SK-N-SH treated with all-trans-retinoic acid at 6 μM for 48 hours (cell line): ENCODE data around the gene CCAR1.

Experiments used
- ATAC-seq: fragments of 200-7000 bp; cut with Tn5 transposase; 3 replicates; pipeline ENCODE4 v1.9.1; 2020; ENCODE audit warnings: mild to moderate bottlenecking, moderate library complexity
- ARNTL ChIP-seq: fragments of 450-650 bp; formaldehyde crosslinking; IDR thresholded peaks from 2 replicates; pipeline ENCODE4 v1.5.0; 2020; ENCODE audit warnings: low read depth, mild to moderate bottlenecking, moderate library complexity, borderline replicate concordance
- BACH2 ChIP-seq: fragments of 250-450 bp; sonication (Bioruptor Pico); IDR thresholded peaks from 2 replicates; pipeline ENCODE4 v1.9.0; 2021; ENCODE audit warnings: mild to moderate bottlenecking, borderline replicate concordance
- CREB5 ChIP-seq: fragments of 250-450 bp; sonication (Bioruptor Pico); IDR thresholded peaks from 2 replicates; pipeline ENCODE4 v1.5.1; 2020; ENCODE audit warnings: low read depth, mild to moderate bottlenecking, moderate library complexity
- CSDC2 ChIP-seq: fragments of 250-450 bp; sonication (Bioruptor Pico); IDR thresholded peaks from 2 replicates; pipeline ENCODE4 v1.5.0; 2020; ENCODE audit warnings: mild to moderate bottlenecking, moderate library complexity
- CSRNP3 ChIP-seq: fragments of 250-450 bp; sonication (Bioruptor Pico); IDR thresholded peaks from 2 replicates; pipeline ENCODE4 v1.5.1; 2021; ENCODE audit warnings: mild to moderate bottlenecking, moderate library complexity
- GLIS3 ChIP-seq: fragments of 250-450 bp; sonication (Bioruptor Pico); IDR thresholded peaks from 2 replicates; pipeline ENCODE4 v1.5.0; 2020; ENCODE audit warnings: mild to moderate bottlenecking, moderate library complexity
- ISL1 ChIP-seq: fragments of 250-450 bp; sonication (Bioruptor Pico); IDR thresholded peaks from 2 replicates; pipeline ENCODE4 v2.1.2; 2022; ENCODE audit warnings: mild to moderate bottlenecking, moderate library complexity
- OSR1 ChIP-seq: fragments of 250-450 bp; sonication (Bioruptor Pico); IDR thresholded peaks from 2 replicates; pipeline ENCODE4 v1.8.0; 2022; ENCODE audit warnings: moderate library complexity, mild to moderate bottlenecking, inconsistent platforms
- RARB ChIP-seq: fragments of 250-450 bp; sonication (Bioruptor Pico); IDR thresholded peaks from 2 replicates; pipeline ENCODE4 v1.8.0; 2021; ENCODE audit warnings: mild to moderate bottlenecking, moderate library complexity
- SNAI2 ChIP-seq: fragments of 250-450 bp; sonication (Bioruptor Pico); IDR thresholded peaks from 2 replicates; pipeline ENCODE4 v1.5.0; 2020; ENCODE audit warnings: mild to moderate bottlenecking, moderate library complexity
- TOX ChIP-seq: fragments of 250-450 bp; sonication (Bioruptor Pico); IDR thresholded peaks from 2 replicates; pipeline ENCODE4 v1.8.0; 2021; ENCODE audit warnings: mild to moderate bottlenecking, moderate library complexity, borderline replicate concordance
- ZC3H10 ChIP-seq: fragments of 250-450 bp; sonication (Bioruptor Pico); IDR thresholded peaks from 2 replicates; pipeline ENCODE4 v1.5.1; 2021; ENCODE audit warnings: mild to moderate bottlenecking, moderate library complexity
- ZFP3 ChIP-seq: fragments of 250-450 bp; sonication (Bioruptor Pico); IDR thresholded peaks from 2 replicates; pipeline ENCODE4 v1.5.0; 2020; ENCODE audit warnings: mild to moderate bottlenecking, moderate library complexity
- ZFP30 ChIP-seq: fragments of 450-650 bp; formaldehyde crosslinking; IDR thresholded peaks from 2 replicates; pipeline ENCODE4 v1.5.0; 2022; ENCODE audit warnings: mild to moderate bottlenecking, moderate library complexity
- ZNF565 ChIP-seq: fragments of 450-650 bp; formaldehyde crosslinking; conservative IDR thresholded peaks from 2 replicates; pipeline ENCODE4 v1.5.0; 2020; ENCODE audit warnings: low read depth, mild to moderate bottlenecking, moderate library complexity
- ZNF8 ChIP-seq: fragments of 450-650 bp; formaldehyde crosslinking; IDR thresholded peaks from 2 replicates; pipeline ENCODE4 v1.5.0; 2020; ENCODE audit warnings: mild to moderate bottlenecking, moderate library complexity
- TF ChIP-seq, protein P1 (sequence below): fragments of 250-450 bp; sonication (Bioruptor Pico); IDR thresholded peaks from 2 replicates; pipeline ENCODE4 v1.8.0; 2021; ENCODE audit warnings: low read depth, mild to moderate bottlenecking, moderate library complexity, borderline replicate concordance
- TF ChIP-seq, protein P2 (sequence below): fragments of 250-450 bp; sonication (Bioruptor Pico); IDR thresholded peaks from 2 replicates; pipeline ENCODE4 v1.5.0; 2020; ENCODE audit warnings: mild to moderate bottlenecking, moderate library complexity
- TF ChIP-seq, protein P3 (sequence below): fragments of 250-450 bp; sonication (Bioruptor Pico); IDR thresholded peaks from 2 replicates; pipeline ENCODE4 v1.8.0; 2020; ENCODE audit warnings: mild to moderate bottlenecking, moderate library complexity, borderline replicate concordance

CCAR1 gene

GRCh38 chr10:68829952-68830351, 108.9 kb downstream of the CCAR1 start:
- no peak for ATAC-seq
- TF ChIP-seq BACH2 (CRISPR knock-in tag) (no peak), GLIS3 (CRISPR knock-in tag) (no peak), ARNTL (CRISPR knock-in tag) (no peak), ZFP3 (no peak), CREB5 (CRISPR knock-in tag) (no peak), RARB (CRISPR knock-in tag) (no peak), ZNF8 (CRISPR knock-in tag) (no peak), ZFP30 (CRISPR knock-in tag) (no peak), CSRNP3 (CRISPR knock-in tag) (no peak), ISL1 (CRISPR knock-in tag) (no peak), OSR1 (CRISPR knock-in tag) (no peak)
- TF ChIP-seq, protein P1, sequence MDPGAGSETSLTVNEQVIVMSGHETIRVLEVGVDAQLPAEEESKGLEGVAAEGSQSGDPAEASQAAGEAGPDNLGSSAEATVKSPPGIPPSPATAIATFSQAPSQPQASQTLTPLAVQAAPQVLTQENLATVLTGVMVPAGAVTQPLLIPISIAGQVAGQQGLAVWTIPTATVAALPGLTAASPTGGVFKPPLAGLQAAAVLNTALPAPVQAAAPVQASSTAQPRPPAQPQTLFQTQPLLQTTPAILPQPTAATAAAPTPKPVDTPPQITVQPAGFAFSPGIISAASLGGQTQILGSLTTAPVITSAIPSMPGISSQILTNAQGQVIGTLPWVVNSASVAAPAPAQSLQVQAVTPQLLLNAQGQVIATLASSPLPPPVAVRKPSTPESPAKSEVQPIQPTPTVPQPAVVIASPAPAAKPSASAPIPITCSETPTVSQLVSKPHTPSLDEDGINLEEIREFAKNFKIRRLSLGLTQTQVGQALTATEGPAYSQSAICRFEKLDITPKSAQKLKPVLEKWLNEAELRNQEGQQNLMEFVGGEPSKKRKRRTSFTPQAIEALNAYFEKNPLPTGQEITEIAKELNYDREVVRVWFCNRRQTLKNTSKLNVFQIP (CRISPR knock-in tag), result no peak
- TF ChIP-seq, protein P2, sequence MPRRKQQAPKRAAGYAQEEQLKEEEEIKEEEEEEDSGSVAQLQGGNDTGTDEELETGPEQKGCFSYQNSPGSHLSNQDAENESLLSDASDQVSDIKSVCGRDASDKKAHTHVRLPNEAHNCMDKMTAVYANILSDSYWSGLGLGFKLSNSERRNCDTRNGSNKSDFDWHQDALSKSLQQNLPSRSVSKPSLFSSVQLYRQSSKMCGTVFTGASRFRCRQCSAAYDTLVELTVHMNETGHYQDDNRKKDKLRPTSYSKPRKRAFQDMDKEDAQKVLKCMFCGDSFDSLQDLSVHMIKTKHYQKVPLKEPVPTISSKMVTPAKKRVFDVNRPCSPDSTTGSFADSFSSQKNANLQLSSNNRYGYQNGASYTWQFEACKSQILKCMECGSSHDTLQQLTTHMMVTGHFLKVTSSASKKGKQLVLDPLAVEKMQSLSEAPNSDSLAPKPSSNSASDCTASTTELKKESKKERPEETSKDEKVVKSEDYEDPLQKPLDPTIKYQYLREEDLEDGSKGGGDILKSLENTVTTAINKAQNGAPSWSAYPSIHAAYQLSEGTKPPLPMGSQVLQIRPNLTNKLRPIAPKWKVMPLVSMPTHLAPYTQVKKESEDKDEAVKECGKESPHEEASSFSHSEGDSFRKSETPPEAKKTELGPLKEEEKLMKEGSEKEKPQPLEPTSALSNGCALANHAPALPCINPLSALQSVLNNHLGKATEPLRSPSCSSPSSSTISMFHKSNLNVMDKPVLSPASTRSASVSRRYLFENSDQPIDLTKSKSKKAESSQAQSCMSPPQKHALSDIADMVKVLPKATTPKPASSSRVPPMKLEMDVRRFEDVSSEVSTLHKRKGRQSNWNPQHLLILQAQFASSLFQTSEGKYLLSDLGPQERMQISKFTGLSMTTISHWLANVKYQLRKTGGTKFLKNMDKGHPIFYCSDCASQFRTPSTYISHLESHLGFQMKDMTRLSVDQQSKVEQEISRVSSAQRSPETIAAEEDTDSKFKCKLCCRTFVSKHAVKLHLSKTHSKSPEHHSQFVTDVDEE (CRISPR knock-in tag), result no peak
- TF ChIP-seq, protein P3, sequence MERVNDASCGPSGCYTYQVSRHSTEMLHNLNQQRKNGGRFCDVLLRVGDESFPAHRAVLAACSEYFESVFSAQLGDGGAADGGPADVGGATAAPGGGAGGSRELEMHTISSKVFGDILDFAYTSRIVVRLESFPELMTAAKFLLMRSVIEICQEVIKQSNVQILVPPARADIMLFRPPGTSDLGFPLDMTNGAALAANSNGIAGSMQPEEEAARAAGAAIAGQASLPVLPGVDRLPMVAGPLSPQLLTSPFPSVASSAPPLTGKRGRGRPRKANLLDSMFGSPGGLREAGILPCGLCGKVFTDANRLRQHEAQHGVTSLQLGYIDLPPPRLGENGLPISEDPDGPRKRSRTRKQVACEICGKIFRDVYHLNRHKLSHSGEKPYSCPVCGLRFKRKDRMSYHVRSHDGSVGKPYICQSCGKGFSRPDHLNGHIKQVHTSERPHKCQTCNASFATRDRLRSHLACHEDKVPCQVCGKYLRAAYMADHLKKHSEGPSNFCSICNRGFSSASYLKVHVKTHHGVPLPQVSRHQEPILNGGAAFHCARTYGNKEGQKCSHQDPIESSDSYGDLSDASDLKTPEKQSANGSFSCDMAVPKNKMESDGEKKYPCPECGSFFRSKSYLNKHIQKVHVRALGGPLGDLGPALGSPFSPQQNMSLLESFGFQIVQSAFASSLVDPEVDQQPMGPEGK (CRISPR knock-in tag), result no peak

DNA sequence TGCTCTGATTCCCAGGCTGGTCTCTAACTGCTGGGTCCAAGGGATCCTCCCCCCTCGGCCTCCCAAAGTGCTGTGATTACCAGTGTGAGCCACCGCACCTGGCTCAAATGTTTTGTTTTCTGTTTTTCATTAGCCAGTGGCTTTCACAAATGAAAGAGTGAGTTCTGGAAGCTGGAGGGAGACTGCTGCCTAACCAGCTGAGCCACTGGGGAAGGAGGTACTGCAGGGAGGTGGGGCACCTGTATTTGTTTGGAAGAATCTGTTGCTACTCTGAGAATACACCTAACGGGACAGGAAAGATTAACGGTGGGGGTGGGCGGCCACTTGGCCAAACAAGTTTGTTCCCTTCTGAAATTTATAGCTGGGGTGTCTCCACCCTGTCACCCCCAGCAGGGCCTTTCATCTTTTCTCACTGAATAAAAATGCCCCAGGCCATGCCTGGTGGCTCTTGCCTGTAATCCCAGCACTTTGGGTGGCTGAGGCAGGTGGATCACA, 111.0 kb downstream of the CCAR1 start:
- TF ChIP-seq ARNTL (CRISPR knock-in tag), result no peak
- no peak for TF ChIP-seq TOX (CRISPR knock-in tag)
- no peak for TF ChIP-seq RARB (CRISPR knock-in tag)
- TF ChIP-seq CSDC2 (CRISPR knock-in tag), result no peak
- TF ChIP-seq ZFP3, result no peak
- no peak for TF ChIP-seq ZC3H10 (CRISPR knock-in tag)
- TF ChIP-seq ZNF8 (CRISPR knock-in tag), result no peak
- TF ChIP-seq OSR1 (CRISPR knock-in tag), result no peak
- no peak for TF ChIP-seq CREB5 (CRISPR knock-in tag)
- TF ChIP-seq ZNF565 (CRISPR knock-in tag), result no peak
- TF ChIP-seq ZFP30 (CRISPR knock-in tag), result no peak
- no peak for TF ChIP-seq CSRNP3 (CRISPR knock-in tag)
- TF ChIP-seq, protein P1 (CRISPR knock-in tag), result no peak
- no peak for TF ChIP-seq BACH2 (CRISPR knock-in tag)
- TF ChIP-seq, protein P3 (CRISPR knock-in tag), result no peak
- no peak for TF ChIP-seq GLIS3 (CRISPR knock-in tag)
- TF ChIP-seq ISL1 (CRISPR knock-in tag), result no peak
- TF ChIP-seq SNAI2 (CRISPR knock-in tag), result no peak
- TF ChIP-seq, all 23 proteins: peak for 0
- no peak for ATAC-seq
